GM12878 (cell line): ENCODE measurements around the gene VASP. TPM values are rescaled to one million over a fixed set of nuclear protein-coding genes. Genes with fewer than 3 reads are reported as not detected.
A peak's percentile ranks its signal among the peaks of the same experiment; 100 is the strongest.

Experiments used
- ATAC-seq: fragments of 200-7000 bp; cut with Tn5 transposase; 3 replicates; pipeline ENCODE4 v1.9.1; 2020; ENCODE audit warnings: mild to moderate bottlenecking, moderate library complexity
- BruUV-seq: library from RNA; stranded (reverse); fragments of 400-500 nt; replicated peaks from 2 replicates; lab custom pipeline; 2021; lab: Mats Ljungman, UMichigan
- CTCF ChIA-PET: fragments of 300-600 bp; sonication (Branson Sonifier 250); formaldehyde crosslinking; extraction: SDS; loops from one replicate; lab custom pipeline; 2021; ENCODE audit warnings: inconsistent platforms; lab: Yijun Ruan, JAX
- POLR2A ChIA-PET: fragments of 350-600 bp; formaldehyde crosslinking; extraction: SDS; loops from one replicate; lab custom pipeline; 2021; ENCODE audit warnings: inconsistent platforms; lab: Charles Lee
- RAD21 ChIA-PET: fragments of 300-600 bp; sonication (Branson Sonifier 250); formaldehyde crosslinking; loops from one replicate; lab custom pipeline; 2023; ENCODE audit warnings: antibody characterized with exemption; ENCODE audit not compliant: unreplicated experiment; lab: Charles Lee
- SMC1A ChIA-PET: fragments of 300-600 bp; sonication (Branson Sonifier 250); formaldehyde crosslinking; loops from one replicate; lab custom pipeline; 2023; ENCODE audit not compliant: unreplicated experiment, uncharacterized antibody; lab: Charles Lee
- DNase-seq: peaks from one replicate; pipeline ENCODE4 v3.0.0-alpha.2; 2011; ENCODE audit warnings: low read depth, low spot score
- FAIRE-seq: peaks from 3 replicates; lab custom pipeline; 2011; peaks lifted over from hg19 to GRCh38; lab: Jason Lieb, UNC
- H2AFZ ChIP-seq: 2 replicates; pipeline ENCODE4 v1.6.0; 2011; ENCODE audit warnings: low read depth, low read length, control low read depth; ENCODE audit not compliant: control insufficient read depth
- H3K27ac ChIP-seq: 2 replicates; pipeline ENCODE4 v1.5.1; 2011; ENCODE audit warnings: control low read depth; ENCODE audit not compliant: control insufficient read depth, insufficient read depth
- H3K27me3 ChIP-seq, 2 experiments: replicated peaks in 1 of 2; 2 replicates each; pipeline versions ENCODE4 v1.6.0 to v1.6.1; 2011; ENCODE audit warnings: low read length in 1 of 2; ENCODE audit not compliant: control insufficient read depth in 2 of 2, insufficient read depth in 2 of 2
- H3K36me3 ChIP-seq, 2 experiments: 2 replicates each; pipeline ENCODE4 v1.5.1; 2011; ENCODE audit warnings: low read length in 1 of 2; ENCODE audit not compliant: control insufficient read depth in 2 of 2, insufficient read depth in 2 of 2
- H3K4me1 ChIP-seq: 2 replicates; pipeline ENCODE4 v1.6.1; 2011; ENCODE audit warnings: mild to moderate bottlenecking, low read length, moderate library complexity, mixed read lengths; ENCODE audit not compliant: control insufficient read depth, insufficient read depth
- H3K4me2 ChIP-seq: 2 replicates; pipeline ENCODE4 v1.6.0; 2011; ENCODE audit warnings: control low read depth; ENCODE audit not compliant: control insufficient read depth, insufficient read depth
- H3K4me3 ChIP-seq: fragments of 200-600 bp; sonication (generic); 2 replicates; pipeline ENCODE4 v1.5.1; 2016
- H3K79me2 ChIP-seq: 2 replicates; pipeline ENCODE4 v1.6.0; 2011; ENCODE audit warnings: low read length; ENCODE audit not compliant: control insufficient read depth, insufficient read depth
- H3K9ac ChIP-seq: 2 replicates; pipeline ENCODE4 v1.8.0; 2011; ENCODE audit warnings: low read length, control low read depth, mixed read lengths; ENCODE audit not compliant: control insufficient read depth, insufficient read depth
- H3K9me3 ChIP-seq: replicated peaks from 3 replicates; pipeline ENCODE4 v1.5.1; 2011; ENCODE audit warnings: mild to moderate bottlenecking, low read length; ENCODE audit not compliant: control insufficient read depth, insufficient read depth
- H4K20me1 ChIP-seq: 2 replicates; pipeline ENCODE4 v1.6.0; 2011; ENCODE audit not compliant: control insufficient read depth, insufficient read depth
- BRCA1 ChIP-seq: IDR thresholded peaks from 2 replicates; pipeline ENCODE4 v1.6.1; 2011; ENCODE audit warnings: low read depth, low read length, improper control_type of control experiment
- CREB1 ChIP-seq: IDR thresholded peaks from 2 replicates; pipeline ENCODE4 v1.6.1; 2012; ENCODE audit warnings: low read depth, mild to moderate bottlenecking, inconsistent platforms
- JUNB ChIP-seq: IDR thresholded peaks from 2 replicates; pipeline ENCODE4 v1.6.1; 2016; ENCODE audit warnings: antibody characterized with exemption, mild to moderate bottlenecking
- LARP7 ChIP-seq: fragments of 450-650 bp; IDR thresholded peaks from 2 replicates; pipeline ENCODE4 v1.6.1; 2017; ENCODE audit warnings: mild to moderate bottlenecking
- PAX5 ChIP-seq: IDR thresholded peaks from 2 replicates; pipeline ENCODE4 v1.6.1; 2011; ENCODE audit warnings: low read depth, low read length, borderline replicate concordance
- POLR2AphosphoS2 ChIP-seq: IDR thresholded peaks from 2 replicates; pipeline ENCODE4 v1.6.1; 2011; ENCODE audit warnings: low read depth, mild to moderate bottlenecking, low read length, improper control_type of control experiment, moderate library complexity
- RCOR1 ChIP-seq: conservative IDR thresholded peaks from 2 replicates; pipeline ENCODE4 v1.6.1; 2012; ENCODE audit warnings: low read depth, low read length, improper control_type of control experiment
- SREBF2 ChIP-seq: IDR thresholded peaks from 2 replicates; pipeline ENCODE4 v1.6.1; 2012; ENCODE audit warnings: mild to moderate bottlenecking, low read length
- SUPT20H ChIP-seq: IDR thresholded peaks from 2 replicates; pipeline ENCODE4 v1.6.1; 2011; ENCODE audit warnings: low read depth, mild to moderate bottlenecking, low read length, moderate library complexity, borderline replicate concordance; ENCODE audit not compliant: control insufficient read depth
- TCF12 ChIP-seq: IDR thresholded peaks from 2 replicates; pipeline ENCODE4 v1.6.1; 2011; ENCODE audit warnings: low read depth, mild to moderate bottlenecking, low read length
- ZNF217 ChIP-seq: fragments of 450-650 bp; IDR thresholded peaks from 2 replicates; pipeline ENCODE4 v1.6.1; 2017; ENCODE audit warnings: antibody characterized with exemption, mild to moderate bottlenecking
- WGBS: methylation state at CpG from one replicate; pipeline ENCODE4 v1.1.6; 2016; ENCODE audit warnings: low lambda C conversion rate; ENCODE audit not compliant: insufficient replicate concordance, insufficient coverage; ENCODE audit errors: missing lambda C conversion rate; 5-methylcytosine and 5-hydroxymethylcytosine counted together
- in situ Hi-C: fragments of 300-500 bp; cut with MboI; formaldehyde crosslinking; loops from 9 replicates; pipeline ENCODE4 v1.14.3; 2018; ENCODE audit warnings: mixed read lengths
- intact Hi-C: fragments of 100-400 bp; cut with micrococcal nuclease; formaldehyde crosslinking; loops from one replicate; pipeline ENCODE4 v1.14.2; 2022; ENCODE audit not compliant: unreplicated experiment
- polyA plus RNA-seq, 11 experiments: library from polyadenylated mRNA; depleted of rRNA in 4 of 11; unstranded in 6 of 11; stranded (reverse) in 5 of 11; fragments of >200 nt; fragmentation: Nextera tagmentation in 4 of 11; fragmentation: Illumina TruSeq in 1 of 11; extraction: Ambion mirVana in 4 of 11; extraction: Trizol in 1 of 11; gene quantifications; 1 replicate in 1 of 11; 2 replicates in 10 of 11; pipeline versions ENCODE4 v1.2.1 to v1.2.3, GENCODE V29; 2011 to 2016; ENCODE audit warnings: inconsistent platforms in 2 of 11, missing spikeins in 2 of 11, low read depth in 1 of 11
- total RNA-seq, 4 experiments: library from RNA; depleted of rRNA in 3 of 4; stranded (reverse); fragments of >200 nt in 3 of 4; fragmentation: Illumina TruSeq in 1 of 4; extraction: Trizol in 1 of 4; gene quantifications; 2 replicates each; pipeline versions ENCODE4 v1.2.1 to v1.2.3, GENCODE V29; 2013 to 2021
- TF ChIP-seq, protein P1 (sequence below): fragments of 450-650 bp; IDR thresholded peaks from 2 replicates; pipeline ENCODE4 v1.6.1; 2017; ENCODE audit warnings: borderline replicate concordance
- TF ChIP-seq, protein P2 (sequence below): fragments of 450-650 bp; IDR thresholded peaks from 2 replicates; pipeline ENCODE4 v1.6.1; 2014; ENCODE audit warnings: mild to moderate bottlenecking
- TF ChIP-seq, protein P3 (sequence below): fragments of 450-650 bp; IDR thresholded peaks from 2 replicates; pipeline ENCODE4 v1.6.1; 2017; ENCODE audit warnings: mild to moderate bottlenecking, moderate library complexity
- TF ChIP-seq, protein P4 (sequence below): fragments of 450-650 bp; conservative IDR thresholded peaks from 2 replicates; pipeline ENCODE4 v1.6.1; 2017; ENCODE audit warnings: mild to moderate bottlenecking, moderate library complexity

VASP gene
- total and polyA plus RNA-seq, 10 of the 15 experiments (the other 5 are each of a cell fraction or from before 2014, with no cell fraction given), result 19.5 to 298 (median 84.8) TPM

DNA sequence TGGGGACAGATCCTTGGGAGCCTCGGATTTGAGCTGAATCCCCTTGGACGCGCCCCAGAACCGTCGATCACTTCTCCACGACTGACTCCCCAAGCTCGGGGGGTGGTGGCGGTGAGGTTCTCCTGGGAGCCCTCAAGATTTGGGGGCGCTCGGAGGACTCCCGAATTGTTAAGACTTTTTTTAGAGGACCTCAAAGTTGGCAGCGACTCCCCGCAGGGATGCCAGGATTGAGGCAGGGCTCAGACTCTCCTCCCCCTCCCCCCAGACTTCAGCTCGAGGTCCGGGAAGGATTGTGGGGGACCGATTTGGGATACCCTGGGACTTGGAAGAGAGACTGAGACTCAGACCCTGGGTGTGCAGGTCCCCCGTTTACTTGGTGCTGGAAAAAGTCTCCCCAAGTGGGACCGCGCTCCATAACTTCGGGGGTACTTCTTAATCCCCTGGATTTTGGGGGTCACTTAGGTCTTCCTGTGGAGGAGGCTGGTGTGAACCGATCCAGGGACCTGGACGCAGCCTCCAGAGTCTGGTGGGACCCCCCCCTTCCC is 665 bp downstream of the VASP start:
- under 1% methylated on average over 22 of the region's 22 CpGs for WGBS
- POLR2A ChIA-PET, result interaction anchor here (0.5 to 1.9 kb wide), 7 partner anchors 14 to 135 kb away, joined by 3 to 10 read pairs (median 3); no protein-coding TSS in a partner anchor
- no peaks in the 10 kb centered on the region; the same call in 2 of the 3 replicates for H3K9me3 ChIP-seq
- RAD21 ChIA-PET, result interaction anchor here (0.7 to 1.7 kb wide), 4 partner anchors 29 to 136 kb away, joined by 3 to 5 read pairs (median 4); no protein-coding TSS in a partner anchor
- H3K9ac ChIP-seq, result peak overlapping the region; percentile 98
- peaks cover 21% of the 10 kb centered on the region for H3K4me1 ChIP-seq
- ATAC-seq (no peak), DNase-seq (no peak), FAIRE-seq (no peak)
- no peaks in the 10 kb centered on the region for H3K27me3 ChIP-seq
- SMC1A ChIA-PET, result interaction anchor here (1.1 kb wide), 1 partner anchor 131 kb away, joined by 4 read pairs; the partner anchor contains the start of gene EML2
- in situ Hi-C loops (no loop called here), intact Hi-C loops (loop anchor here (5.0 kb wide), 1 partner anchor 134 kb away; no protein-coding TSS in a partner anchor)
- no peaks in the 10 kb centered on the region for H4K20me1 ChIP-seq
- H3K27ac ChIP-seq, result peak overlapping the region; percentile 98
- CTCF ChIA-PET, result interaction anchor here (0.8 to 1.0 kb wide), 5 partner anchors 9 to 134 kb away, joined by 3 to 6 read pairs (median 4); no protein-coding TSS in a partner anchor
- H3K36me3 ChIP-seq, result no peaks in the 10 kb centered on the region
- BruUV-seq, result no TSS peak
- peaks cover 63% of the 10 kb centered on the region for H3K79me2 ChIP-seq
- no peak overlapping the region for H2AFZ ChIP-seq
- peak overlapping the region; percentile 99 for H3K4me3 ChIP-seq
- H3K4me2 ChIP-seq, result peak overlapping the region; percentile 73
- TF ChIP-seq ZNF217, result no peak
- TF ChIP-seq TCF12, result no peak
- TF ChIP-seq, protein P1, sequence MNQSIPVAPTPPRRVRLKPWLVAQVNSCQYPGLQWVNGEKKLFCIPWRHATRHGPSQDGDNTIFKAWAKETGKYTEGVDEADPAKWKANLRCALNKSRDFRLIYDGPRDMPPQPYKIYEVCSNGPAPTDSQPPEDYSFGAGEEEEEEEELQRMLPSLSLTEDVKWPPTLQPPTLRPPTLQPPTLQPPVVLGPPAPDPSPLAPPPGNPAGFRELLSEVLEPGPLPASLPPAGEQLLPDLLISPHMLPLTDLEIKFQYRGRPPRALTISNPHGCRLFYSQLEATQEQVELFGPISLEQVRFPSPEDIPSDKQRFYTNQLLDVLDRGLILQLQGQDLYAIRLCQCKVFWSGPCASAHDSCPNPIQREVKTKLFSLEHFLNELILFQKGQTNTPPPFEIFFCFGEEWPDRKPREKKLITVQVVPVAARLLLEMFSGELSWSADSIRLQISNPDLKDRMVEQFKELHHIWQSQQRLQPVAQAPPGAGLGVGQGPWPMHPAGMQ, result no peak
- TF ChIP-seq CREB1, result 0 out of 2 replicates have a peak, but pooled peaks have one; percentile 2
- TF ChIP-seq, protein P2, sequence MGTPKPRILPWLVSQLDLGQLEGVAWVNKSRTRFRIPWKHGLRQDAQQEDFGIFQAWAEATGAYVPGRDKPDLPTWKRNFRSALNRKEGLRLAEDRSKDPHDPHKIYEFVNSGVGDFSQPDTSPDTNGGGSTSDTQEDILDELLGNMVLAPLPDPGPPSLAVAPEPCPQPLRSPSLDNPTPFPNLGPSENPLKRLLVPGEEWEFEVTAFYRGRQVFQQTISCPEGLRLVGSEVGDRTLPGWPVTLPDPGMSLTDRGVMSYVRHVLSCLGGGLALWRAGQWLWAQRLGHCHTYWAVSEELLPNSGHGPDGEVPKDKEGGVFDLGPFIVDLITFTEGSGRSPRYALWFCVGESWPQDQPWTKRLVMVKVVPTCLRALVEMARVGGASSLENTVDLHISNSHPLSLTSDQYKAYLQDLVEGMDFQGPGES, result no peak
- TF ChIP-seq SUPT20H, result no peak
- TF ChIP-seq POLR2AphosphoS2, result 0 out of 2 replicates have a peak, but pooled peaks have one; percentile 21
- no peak for TF ChIP-seq JUNB
- TF ChIP-seq BRCA1, result no peak
- peak; percentile 46 for TF ChIP-seq LARP7
- TF ChIP-seq SREBF2, result no peak
- no peak for TF ChIP-seq PAX5
- TF ChIP-seq, protein P3, sequence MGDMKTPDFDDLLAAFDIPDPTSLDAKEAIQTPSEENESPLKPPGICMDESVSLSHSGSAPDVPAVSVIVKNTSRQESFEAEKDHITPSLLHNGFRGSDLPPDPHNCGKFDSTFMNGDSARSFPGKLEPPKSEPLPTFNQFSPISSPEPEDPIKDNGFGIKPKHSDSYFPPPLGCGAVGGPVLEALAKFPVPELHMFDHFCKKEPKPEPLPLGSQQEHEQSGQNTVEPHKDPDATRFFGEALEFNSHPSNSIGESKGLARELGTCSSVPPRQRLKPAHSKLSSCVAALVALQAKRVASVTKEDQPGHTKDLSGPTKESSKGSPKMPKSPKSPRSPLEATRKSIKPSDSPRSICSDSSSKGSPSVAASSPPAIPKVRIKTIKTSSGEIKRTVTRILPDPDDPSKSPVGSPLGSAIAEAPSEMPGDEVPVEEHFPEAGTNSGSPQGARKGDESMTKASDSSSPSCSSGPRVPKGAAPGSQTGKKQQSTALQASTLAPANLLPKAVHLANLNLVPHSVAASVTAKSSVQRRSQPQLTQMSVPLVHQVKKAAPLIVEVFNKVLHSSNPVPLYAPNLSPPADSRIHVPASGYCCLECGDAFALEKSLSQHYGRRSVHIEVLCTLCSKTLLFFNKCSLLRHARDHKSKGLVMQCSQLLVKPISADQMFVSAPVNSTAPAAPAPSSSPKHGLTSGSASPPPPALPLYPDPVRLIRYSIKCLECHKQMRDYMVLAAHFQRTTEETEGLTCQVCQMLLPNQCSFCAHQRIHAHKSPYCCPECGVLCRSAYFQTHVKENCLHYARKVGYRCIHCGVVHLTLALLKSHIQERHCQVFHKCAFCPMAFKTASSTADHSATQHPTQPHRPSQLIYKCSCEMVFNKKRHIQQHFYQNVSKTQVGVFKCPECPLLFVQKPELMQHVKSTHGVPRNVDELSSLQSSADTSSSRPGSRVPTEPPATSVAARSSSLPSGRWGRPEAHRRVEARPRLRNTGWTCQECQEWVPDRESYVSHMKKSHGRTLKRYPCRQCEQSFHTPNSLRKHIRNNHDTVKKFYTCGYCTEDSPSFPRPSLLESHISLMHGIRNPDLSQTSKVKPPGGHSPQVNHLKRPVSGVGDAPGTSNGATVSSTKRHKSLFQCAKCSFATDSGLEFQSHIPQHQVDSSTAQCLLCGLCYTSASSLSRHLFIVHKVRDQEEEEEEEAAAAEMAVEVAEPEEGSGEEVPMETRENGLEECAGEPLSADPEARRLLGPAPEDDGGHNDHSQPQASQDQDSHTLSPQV, result no peak
- no peak for TF ChIP-seq RCOR1
- TF ChIP-seq, protein P4, sequence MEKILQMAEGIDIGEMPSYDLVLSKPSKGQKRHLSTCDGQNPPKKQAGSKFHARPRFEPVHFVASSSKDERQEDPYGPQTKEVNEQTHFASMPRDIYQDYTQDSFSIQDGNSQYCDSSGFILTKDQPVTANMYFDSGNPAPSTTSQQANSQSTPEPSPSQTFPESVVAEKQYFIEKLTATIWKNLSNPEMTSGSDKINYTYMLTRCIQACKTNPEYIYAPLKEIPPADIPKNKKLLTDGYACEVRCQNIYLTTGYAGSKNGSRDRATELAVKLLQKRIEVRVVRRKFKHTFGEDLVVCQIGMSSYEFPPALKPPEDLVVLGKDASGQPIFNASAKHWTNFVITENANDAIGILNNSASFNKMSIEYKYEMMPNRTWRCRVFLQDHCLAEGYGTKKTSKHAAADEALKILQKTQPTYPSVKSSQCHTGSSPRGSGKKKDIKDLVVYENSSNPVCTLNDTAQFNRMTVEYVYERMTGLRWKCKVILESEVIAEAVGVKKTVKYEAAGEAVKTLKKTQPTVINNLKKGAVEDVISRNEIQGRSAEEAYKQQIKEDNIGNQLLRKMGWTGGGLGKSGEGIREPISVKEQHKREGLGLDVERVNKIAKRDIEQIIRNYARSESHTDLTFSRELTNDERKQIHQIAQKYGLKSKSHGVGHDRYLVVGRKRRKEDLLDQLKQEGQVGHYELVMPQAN, result no peak
